Mesendoderm (in vitro differentiated cells): ENCODE data around the gene CTNNA1.
"Not testable (repeated sequence)": the region's sequence is repeated elsewhere in the genome, so short reads cannot be mapped to it uniquely, and the experiment has no call there.

Experiments
- DNase-seq: peaks from one replicate; pipeline ENCODE4 v3.0.0; 2013
- H2AK5ac ChIP-seq: 2 replicates; pipeline ENCODE4 v1.6.1; 2013; ENCODE audit warnings: low read length, inconsistent platforms
- H2BK120ac ChIP-seq: 2 replicates; pipeline ENCODE4 v1.6.1; 2013; ENCODE audit warnings: low read depth, mild to moderate bottlenecking, low read length, moderate library complexity, mixed read lengths
- H2BK15ac ChIP-seq: replicated peaks from 2 replicates; pipeline ENCODE4 v1.6.1; 2013; ENCODE audit warnings: low read depth, mild to moderate bottlenecking, moderate library complexity
- H2BK5ac ChIP-seq: 2 replicates; pipeline ENCODE4 v1.6.1; 2013; ENCODE audit warnings: low read length, inconsistent platforms
- H3K18ac ChIP-seq: 2 replicates; pipeline ENCODE4 v1.6.1; 2013; ENCODE audit warnings: mild to moderate bottlenecking, low read length, mixed read lengths
- H3K23ac ChIP-seq: one replicate; pipeline ENCODE4 v1.6.1; 2013; ENCODE audit warnings: low read length
- H3K27ac ChIP-seq: 2 replicates; pipeline ENCODE4 v1.5.1; 2013; ENCODE audit warnings: low read depth, mild to moderate bottlenecking, inconsistent platforms, low read length, moderate library complexity
- H3K27me3 ChIP-seq: 2 replicates; pipeline ENCODE4 v1.6.1; 2013; ENCODE audit warnings: low read length, control low read depth, mild to moderate bottlenecking, inconsistent platforms; ENCODE audit not compliant: insufficient read depth, poor library complexity
- H3K36me3 ChIP-seq: 2 replicates; pipeline ENCODE4 v1.6.1; 2013; ENCODE audit warnings: low read length, inconsistent platforms; ENCODE audit not compliant: control insufficient read depth, insufficient read depth
- H3K4ac ChIP-seq: one replicate; pipeline ENCODE4 v1.6.1; 2013; ENCODE audit warnings: low read depth, mild to moderate bottlenecking, low read length, moderate library complexity
- H3K4me1 ChIP-seq: 2 replicates; pipeline ENCODE4 v1.6.1; 2013; ENCODE audit warnings: low read depth, low read length, inconsistent platforms; ENCODE audit not compliant: control insufficient read depth
- H3K4me2 ChIP-seq: 2 replicates; pipeline ENCODE4 v1.6.1; 2013; ENCODE audit warnings: low read length
- H3K4me3 ChIP-seq: 2 replicates; pipeline ENCODE4 v1.5.1; 2013; ENCODE audit warnings: mild to moderate bottlenecking, low read length
- H3K56ac ChIP-seq: one replicate; pipeline ENCODE4 v1.6.1; 2013; ENCODE audit warnings: low read length
- H3K79me1 ChIP-seq: 2 replicates; pipeline ENCODE4 v1.6.1; 2013; ENCODE audit warnings: low read length, inconsistent platforms
- H3K79me2 ChIP-seq: 2 replicates; pipeline ENCODE4 v1.6.1; 2013; ENCODE audit warnings: mild to moderate bottlenecking, low read length; ENCODE audit not compliant: control insufficient read depth, insufficient read depth
- H3K9ac ChIP-seq: 2 replicates; pipeline ENCODE4 v1.6.1; 2013; ENCODE audit warnings: low read length, inconsistent platforms
- H4K5ac ChIP-seq: one replicate; pipeline ENCODE4 v1.6.1; 2013; ENCODE audit warnings: low read length
- H4K8ac ChIP-seq: one replicate; pipeline ENCODE4 v1.6.1; 2013; ENCODE audit warnings: low read depth, mild to moderate bottlenecking, control low read depth, low read length, moderate library complexity
- WGBS: extraction: QIAGEN DNeasy Blood & Tissue Kit; methylation state at CpG from one replicate; pipeline ENCODE4 v1.1.7; 2013; ENCODE audit warnings: low lambda C conversion rate, missing lambda C conversion rate; ENCODE audit not compliant: insufficient coverage; ENCODE audit errors: extremely low coverage; 5-methylcytosine and 5-hydroxymethylcytosine counted together

CTNNA1 gene

GRCh38 chr5:138713247-138713646 is 40.0 kb upstream of the CTNNA1 start:
- H3K9ac ChIP-seq, result no peak overlapping the region
- H2BK15ac ChIP-seq, result no peak overlapping the region
- no peaks in the 10 kb centered on the region for H3K27me3 ChIP-seq
- no peaks in the 10 kb centered on the region for H3K36me3 ChIP-seq
- H3K79me2 ChIP-seq, result no peaks in the 10 kb centered on the region
- no peak overlapping the region for H2AK5ac ChIP-seq
- no peak overlapping the region for H2BK120ac ChIP-seq
- H3K56ac ChIP-seq, result no peak overlapping the region
- H2BK5ac ChIP-seq, result no peak overlapping the region
- H3K27ac ChIP-seq, result no peak overlapping the region
- no peak overlapping the region for H4K8ac ChIP-seq
- H3K79me1 ChIP-seq, result no peaks in the 10 kb centered on the region
- H4K5ac ChIP-seq, result no peak overlapping the region
- H3K23ac ChIP-seq, result no peak overlapping the region
- DNase-seq, result no peak
- no peak overlapping the region for H3K4ac ChIP-seq
- no peak overlapping the region for H3K4me3 ChIP-seq
- no peak overlapping the region for H3K4me2 ChIP-seq
- H3K18ac ChIP-seq, result peak overlapping the region; percentile 34
- H3K4me1 ChIP-seq, result no peaks in the 10 kb centered on the region

- no peaks in the 10 kb centered on the region for H3K79me2 ChIP-seq
- H3K4me3 ChIP-seq, result no peak overlapping the region
- H3K9ac ChIP-seq, result no peak overlapping the region
- H4K8ac ChIP-seq, result no peak overlapping the region
- H2BK15ac ChIP-seq, result no peak overlapping the region
- H3K36me3 ChIP-seq, result no peaks in the 10 kb centered on the region
- no peak overlapping the region for H4K5ac ChIP-seq
- H3K23ac ChIP-seq, result no peak overlapping the region
- WGBS, result no CpG with 5 or more reads among the region's 3 CpGs
- no peak overlapping the region for H2AK5ac ChIP-seq
- H2BK5ac ChIP-seq, result no peak overlapping the region
- H2BK120ac ChIP-seq, result no peak overlapping the region
- no peak overlapping the region for H3K4ac ChIP-seq
- H3K4me2 ChIP-seq, result no peak overlapping the region
- H3K27me3 ChIP-seq, result no peaks in the 10 kb centered on the region
- no peak overlapping the region for H3K56ac ChIP-seq
- no peaks in the 10 kb centered on the region for H3K79me1 ChIP-seq
- no peak overlapping the region for H3K27ac ChIP-seq
- no peak for DNase-seq
- H3K4me1 ChIP-seq, result no peaks in the 10 kb centered on the region
- H3K18ac ChIP-seq, result no peak overlapping the region
These were observed 38.5 kb upstream of the CTNNA1 start for GRCh38 chr5:138714694-138715093.

- not testable (repeated sequence) for H3K9ac ChIP-seq, H3K18ac ChIP-seq, H2BK15ac ChIP-seq, H3K4me3 ChIP-seq, H3K27me3 ChIP-seq, H2BK5ac ChIP-seq, H3K36me3 ChIP-seq, H3K27ac ChIP-seq, H3K23ac ChIP-seq, H2AK5ac ChIP-seq, H4K5ac ChIP-seq, H3K4ac ChIP-seq, DNase-seq, H3K79me2 ChIP-seq, H3K79me1 ChIP-seq, H3K56ac ChIP-seq, H2BK120ac ChIP-seq, H3K4me1 ChIP-seq, H4K8ac ChIP-seq, H3K4me2 ChIP-seq
- no CpG with 5 or more reads among the region's 8 CpGs for WGBS
These were observed 37.2 kb upstream of the CTNNA1 start for GRCh38 chr5:138715931-138716432.

GRCh38 chr5:138716456-138716924 is 36.7 kb upstream of the CTNNA1 start:
- no peak overlapping the region for H2BK5ac ChIP-seq
- WGBS, result no CpG with 5 or more reads among the region's 3 CpGs
- H2BK15ac ChIP-seq, result no peak overlapping the region
- no peak overlapping the region for H3K27ac ChIP-seq
- no peak overlapping the region for H3K18ac ChIP-seq
- H2AK5ac ChIP-seq, result no peak overlapping the region
- H3K4me2 ChIP-seq, result no peak overlapping the region
- no peak overlapping the region for H4K5ac ChIP-seq
- H3K4ac ChIP-seq, result no peak overlapping the region
- no peak overlapping the region for H3K9ac ChIP-seq
- no peaks in the 10 kb centered on the region for H3K79me2 ChIP-seq
- H3K4me3 ChIP-seq, result no peak overlapping the region
- no peaks in the 10 kb centered on the region for H3K4me1 ChIP-seq
- no peaks in the 10 kb centered on the region for H3K27me3 ChIP-seq
- H3K36me3 ChIP-seq, result no peaks in the 10 kb centered on the region
- H3K56ac ChIP-seq, result no peak overlapping the region
- peak; percentile 45 for DNase-seq
- H2BK120ac ChIP-seq, result no peak overlapping the region
- H4K8ac ChIP-seq, result no peak overlapping the region
- no peak overlapping the region for H3K23ac ChIP-seq
- no peaks in the 10 kb centered on the region for H3K79me1 ChIP-seq

GRCh38 chr5:138717399-138717798 is 35.8 kb upstream of the CTNNA1 start:
- Histone ChIP-seq H3K27me3 (no peaks in the 10 kb centered on the region), H3K4ac (no peak overlapping the region), H2BK15ac (no peak overlapping the region), H3K79me2 (no peaks in the 10 kb centered on the region), H3K79me1 (no peaks in the 10 kb centered on the region), H2AK5ac (no peak overlapping the region), H2BK120ac (no peak overlapping the region), H3K36me3 (no peaks in the 10 kb centered on the region), H4K8ac (no peak overlapping the region), H3K4me3 (no peak overlapping the region), H3K56ac (no peak overlapping the region), H4K5ac (no peak overlapping the region), H2BK5ac (no peak overlapping the region), H3K4me1 (no peaks in the 10 kb centered on the region), H3K4me2 (no peak overlapping the region), H3K18ac (no peak overlapping the region), H3K27ac (no peak overlapping the region), H3K9ac (no peak overlapping the region), H3K23ac (no peak overlapping the region)
- no peak for DNase-seq
- WGBS, result no CpG with 5 or more reads among the region's 3 CpGs

GRCh38 chr5:138719811-138720210 is 33.4 kb upstream of the CTNNA1 start:
- Histone ChIP-seq H3K4ac (no peak overlapping the region), H3K79me1 (no peaks in the 10 kb centered on the region), H3K9ac (no peak overlapping the region), H3K23ac (no peak overlapping the region), H2BK15ac (no peak overlapping the region), H2AK5ac (no peak overlapping the region), H3K4me1 (peaks cover 4% of the 10 kb centered on the region), H3K27me3 (no peaks in the 10 kb centered on the region), H2BK5ac (no peak overlapping the region), H4K5ac (no peak overlapping the region), H3K56ac (no peak overlapping the region), H3K4me3 (no peak overlapping the region), H3K36me3 (no peaks in the 10 kb centered on the region), H3K79me2 (no peaks in the 10 kb centered on the region), H4K8ac (no peak overlapping the region), H3K27ac (no peak overlapping the region), H3K4me2 (no peak overlapping the region), H3K18ac (no peak overlapping the region), H2BK120ac (no peak overlapping the region)
- WGBS, result no CpG with 5 or more reads among the region's 2 CpGs
- no peak for DNase-seq
